Middle frontal gyrus (tissue), 1 donor: ENCODE results near the gene RPL10.

Experiments
- DNase-seq: peaks from one replicate; pipeline ENCODE4 v3.0.0-alpha.2; 2015; ENCODE audit warnings: low spot score; ENCODE audit errors: extremely low spot score

Gene RPL10

GRCh38 chrX:154397888-154398667 lies at the start of gene RPL10:
RPL10 (plus strand) TSS chrX:154398377; CDS start chrX:154398520, 143 bp downstream.
- DNase-seq: peak; percentile 92

- DNase-seq: no peak
Observed at GRCh38 chrX:154348646-154349358, 49.4 kb upstream of the RPL10 start.

GRCh38 chrX:154349359-154349935 lies 48.7 kb upstream of the RPL10 start:
- no peak for DNase-seq

- no peak for DNase-seq
Observed at GRCh38 chrX:154349979-154350378, 48.2 kb upstream of the RPL10 start.

GRCh38 chrX:154350429-154351182 lies 47.6 kb upstream of the RPL10 start:
- DNase-seq: no peak

GRCh38 chrX:154351183-154352011 lies 46.8 kb upstream of the RPL10 start:
- DNase-seq: no peak

GRCh38 chrX:154352012-154352401 lies 46.2 kb upstream of the RPL10 start:
- DNase-seq: no peak

- DNase-seq: no peak
Observed at GRCh38 chrX:154352466-154352865, 45.7 kb upstream of the RPL10 start.

GRCh38 chrX:154353172-154353843 lies 44.9 kb upstream of the RPL10 start:
- no peak for DNase-seq

GRCh38 chrX:154354013-154354412 lies 44.2 kb upstream of the RPL10 start:
- DNase-seq: no peak

- no peak for DNase-seq
Observed at GRCh38 chrX:154354516-154354915, 43.7 kb upstream of the RPL10 start.

GRCh38 chrX:154355094-154355775 lies 42.9 kb upstream of the RPL10 start:
- DNase-seq: no peak

- DNase-seq: no peak
Observed at GRCh38 chrX:154355776-154356140, 42.4 kb upstream of the RPL10 start.

- DNase-seq: no peak
Observed at GRCh38 chrX:154356596-154356995, 41.6 kb upstream of the RPL10 start.

- DNase-seq: no peak
Observed at GRCh38 chrX:154357205-154357604, 41.0 kb upstream of the RPL10 start.

GRCh38 chrX:154358011-154358410 lies 40.2 kb upstream of the RPL10 start:
- DNase-seq: no peak

- no peak for DNase-seq
Observed at GRCh38 chrX:154358829-154359228, 39.3 kb upstream of the RPL10 start.

GRCh38 chrX:154359362-154360154 lies 38.6 kb upstream of the RPL10 start:
- DNase-seq: no peak

- no peak for DNase-seq
Observed at GRCh38 chrX:154360155-154360713, 37.9 kb upstream of the RPL10 start.
